Fibroblast of skin of back (primary cell): ENCODE data around the gene PEX10.

Source experiments
- DNase-seq: peaks from one replicate; pipeline ENCODE4 v3.0.0-alpha.2; 2013

PEX10 gene

GRCh38 chr1:2374252-2375155 is 37.9 kb downstream of the PEX10 start:
- no peak for DNase-seq

GRCh38 chr1:2373551-2374251 is 38.7 kb downstream of the PEX10 start:
- DNase-seq: no peak

- peak; percentile 24 for DNase-seq
Observed at GRCh38 chr1:2372551-2373490, 39.5 kb downstream of the PEX10 start.

GRCh38 chr1:2368053-2368744 is 44.2 kb downstream of the PEX10 start:
- DNase-seq: no peak

- DNase-seq: no peak
Observed at GRCh38 chr1:2363847-2364513, 48.4 kb downstream of the PEX10 start.

- peak; percentile 9 for DNase-seq
Observed at GRCh38 chr1:2360588-2361364, 51.6 kb downstream of the PEX10 start.

GRCh38 chr1:2358651-2359640 is 53.4 kb downstream of the PEX10 start:
- DNase-seq: no peak

- no peak for DNase-seq
Observed at GRCh38 chr1:2358072-2358471, 54.3 kb downstream of the PEX10 start.

- no peak for DNase-seq
Observed at GRCh38 chr1:2356911-2357845, 55.2 kb downstream of the PEX10 start.

GRCh38 chr1:2356401-2356800 is 56.0 kb downstream of the PEX10 start:
- DNase-seq: no peak

- no peak for DNase-seq
Observed at GRCh38 chr1:2355373-2356261, 56.7 kb downstream of the PEX10 start.

- peak; percentile 34 for DNase-seq
Observed at GRCh38 chr1:2354511-2355372, 57.6 kb downstream of the PEX10 start.
